Ishikawa (cell line): ENCODE results near the gene GNL3.

Source experiments
- CEBPB ChIP-seq: IDR thresholded peaks from 2 replicates; pipeline ENCODE4 v1.6.1; 2012
- CREB1 ChIP-seq: IDR thresholded peaks from 2 replicates; pipeline ENCODE4 v1.6.1; 2012; ENCODE audit warnings: low read depth
- EGR1 ChIP-seq: IDR thresholded peaks from 2 replicates; pipeline ENCODE4 v1.6.1; 2012
- EP300 ChIP-seq: IDR thresholded peaks from 2 replicates; pipeline ENCODE4 v1.6.1; 2012; ENCODE audit warnings: borderline replicate concordance
- FOXM1 ChIP-seq: IDR thresholded peaks from 2 replicates; pipeline ENCODE4 v1.6.1; 2012; ENCODE audit warnings: low read depth, borderline replicate concordance
- MAX ChIP-seq: IDR thresholded peaks from 2 replicates; pipeline ENCODE4 v1.6.1; 2012
- NFIC ChIP-seq: IDR thresholded peaks from 2 replicates; pipeline ENCODE4 v1.6.1; 2012
- RAD21 ChIP-seq: IDR thresholded peaks from 2 replicates; pipeline ENCODE4 v1.6.1; 2012; ENCODE audit warnings: low read depth
- REST ChIP-seq: IDR thresholded peaks from 2 replicates; pipeline ENCODE4 v1.6.1; 2012; ENCODE audit warnings: low read depth, mild to moderate bottlenecking
- TAF1 ChIP-seq: IDR thresholded peaks from 2 replicates; pipeline ENCODE4 v1.6.1; 2012; ENCODE audit warnings: low read depth, mild to moderate bottlenecking
- TCF12 ChIP-seq: IDR thresholded peaks from 2 replicates; pipeline ENCODE4 v1.6.1; 2012; ENCODE audit warnings: low read depth
- TEAD4 ChIP-seq: IDR thresholded peaks from 2 replicates; pipeline ENCODE4 v1.6.1; 2012
- USF1 ChIP-seq: IDR thresholded peaks from 2 replicates; pipeline ENCODE4 v1.6.1; 2012
- YY1 ChIP-seq: IDR thresholded peaks from 2 replicates; pipeline ENCODE4 v1.6.1; 2012; ENCODE audit warnings: low read depth

- no peak for TF ChIP-seq TAF1
- TF ChIP-seq RAD21 = no peak
- no peak for TF ChIP-seq REST
- no peak for TF ChIP-seq EGR1
- TF ChIP-seq USF1 = no peak
- TF ChIP-seq TCF12 = no peak
- no peak for TF ChIP-seq EP300
- TF ChIP-seq TEAD4 = no peak
- TF ChIP-seq NFIC = no peak
- no peak for TF ChIP-seq MAX
- no peak for TF ChIP-seq CEBPB
- TF ChIP-seq YY1 = no peak
- TF ChIP-seq CREB1 = no peak
- no peak for TF ChIP-seq FOXM1
Measured at GRCh38 chr3:52671676-52672075, 14.2 kb upstream of the GNL3 start.
